Measurements from ENCODE around the gene BBX. TPM values are rescaled to one million over a fixed set of nuclear protein-coding genes. Genes with fewer than 3 reads are reported as not detected.

Gene BBX
- total and polyA plus RNA-seq, 2 of the 4 experiments (the other 2 are of a cell fraction): 13.6 to 107 TPM

DNA sequence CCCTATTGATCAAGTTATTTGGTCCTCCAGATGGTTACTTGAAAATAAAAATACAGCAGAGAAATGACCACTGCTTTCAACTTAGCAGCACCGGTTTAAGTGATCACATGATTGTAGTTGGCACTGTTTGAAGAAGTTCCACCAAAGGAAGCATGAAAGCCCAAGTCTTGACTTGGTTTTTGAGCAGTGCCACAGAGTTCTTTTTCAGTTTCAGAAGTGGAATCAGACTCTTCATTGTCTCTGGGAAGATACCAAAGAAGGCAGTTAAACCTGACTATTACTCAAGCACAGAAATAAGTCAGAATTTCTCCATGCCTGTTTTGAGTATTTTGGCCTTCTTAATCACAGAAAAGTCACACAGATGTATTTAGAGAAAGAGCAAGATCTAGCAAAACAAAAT is 66.7 kb downstream of the BBX start:
- WGBS, 2 experiments (ENCODE audit: extremely low coverage in 2 of 2, insufficient read length in 1 of 2): no CpG with 5 or more reads among the region's 1 CpG
- Histone ChIP-seq H3K9me1 (ENCODE audit: insufficient read depth, low read length) (peaks cover 2% of the 10 kb centered on the region; the same call in 1 of the 2 replicates), H3K9me3 (ENCODE audit: control insufficient read depth, insufficient read depth, low read length) (no peaks in the 10 kb centered on the region), H3K4me3 (ENCODE audit: insufficient read depth, low read depth, low read length) (no peak overlapping the region), H3K23ac (ENCODE audit: low read depth, low read length) (no peak overlapping the region), H3K14ac (replicated peaks; ENCODE audit: low read depth, low read length) (no peak overlapping the region), H4K91ac (ENCODE audit: insufficient read depth, low read depth, low read length) (no peak overlapping the region), H3K9ac (ENCODE audit: low read depth, low read length) (no peak overlapping the region), H2BK120ac (ENCODE audit: low read depth, low read length) (no peak overlapping the region), H2BK5ac (ENCODE audit: low read depth, low read length, poor library complexity, severe bottlenecking) (no peak overlapping the region), H4K8ac (ENCODE audit: low read depth in 2 of 2, low read length in 2 of 2) (no peak overlapping the region), H4K5ac (ENCODE audit: low read depth, low read length) (no peak overlapping the region), H3K4ac (ENCODE audit: low read depth, low read length) (no peak overlapping the region), H2BK15ac (ENCODE audit: low read depth, low read length) (no peak overlapping the region), H3K4me1 (ENCODE audit: control insufficient read depth, insufficient read depth, low read length) (no peaks in the 10 kb centered on the region), H3K27me3 (ENCODE audit: control insufficient read depth, insufficient read depth, low read length) (no peaks in the 10 kb centered on the region), H2AK9ac (replicated peaks; ENCODE audit: low read depth, low read length, poor library complexity) (no peak overlapping the region), H2BK20ac (ENCODE audit: low read depth, low read length) (no peak overlapping the region), H3K56ac (ENCODE audit: extremely low read depth, insufficient read depth, low read length) (no peak overlapping the region), H2AK5ac (ENCODE audit: low read depth, low read length) (no peak overlapping the region), H3K18ac (ENCODE audit: low read depth, low read length) (no peak overlapping the region), H3K79me1 (ENCODE audit: low read depth in 1 of 2, low read length in 2 of 2) (peaks cover 4 to 11% of the 10 kb centered on the region in 2 experiments; a peak in 3 of 4 replicates), H2AFZ (replicated peaks; ENCODE audit: low read length, poor library complexity) (no peak overlapping the region), H3K4me2 (ENCODE audit: low read depth, low read length) (no peak overlapping the region), H3K36me3 (ENCODE audit: control insufficient read depth, insufficient read depth, low read length) (peaks cover 2% of the 10 kb centered on the region), H3K27ac (ENCODE audit: insufficient read depth, low read length) (no peak overlapping the region), H4K20me1 (ENCODE audit: insufficient read depth, low read length) (peaks cover 3% of the 10 kb centered on the region; the same call in 1 of the 2 replicates)
- intact Hi-C loops (cut with micrococcal nuclease) (no loop called here), dilution Hi-C loops (cut with HindIII; ENCODE audit: low sequenced_read_pairs, unreplicated experiment) (no loop called here), in situ Hi-C loops (cut with MboI; ENCODE audit: low sequenced_read_pairs) (no loop called here)
- POLR2A ChIA-PET (ENCODE audit: unreplicated experiment): no interaction called here
- no peak for TF ChIP-seq POLR2A (IDR thresholded peaks at IDR 0.05; ENCODE audit: low read depth, low read length)
- no peak for TF ChIP-seq MAZ (IDR thresholded peaks at IDR 0.05; ENCODE audit: borderline replicate concordance, low read depth, low read length)
- TF ChIP-seq CTCF (conservative IDR thresholded peaks at IDR 0.05; ENCODE audit: low read depth, low read length): no peak
- TF ChIP-seq BHLHE40 (IDR thresholded peaks at IDR 0.05; ENCODE audit: low read depth, low read length): no peak
- no peak for TF ChIP-seq RAD21 (IDR thresholded peaks at IDR 0.05; ENCODE audit: low read length)
- TF ChIP-seq RFX5 (IDR thresholded peaks at IDR 0.05; ENCODE audit: low read depth, low read length): no peak
- TF ChIP-seq CHD1 (IDR thresholded peaks at IDR 0.05; ENCODE audit: low read depth, low read length): no peak
- no peak for DNase-seq
- ATAC-seq (ENCODE audit: low read depth): no peak
- BruUV-seq (replicated peaks): no TSS peak
- CTCF ChIA-PET: no interaction called here

All from IMR-90 (cell line).